Keratinocyte (primary cell): Measurements from ENCODE around the gene TACC2. TPM values are rescaled to one million over a fixed set of nuclear protein-coding genes. Genes with fewer than 3 reads are reported as not detected.

Source experiments
- DNase-seq: peaks from one replicate; pipeline ENCODE4 v3.0.0-alpha.2; 2011; ENCODE audit warnings: low read depth, missing footprints, low spot score
- FAIRE-seq: peaks from 2 replicates; lab custom pipeline; 2011; peaks lifted over from hg19 to GRCh38; lab: Jason Lieb, UNC
- H2AFZ ChIP-seq: 2 replicates; pipeline ENCODE4 v1.6.0; 2012; ENCODE audit warnings: low read length, control low read depth, inconsistent platforms; ENCODE audit not compliant: control insufficient read depth
- H3K27ac ChIP-seq: 2 replicates; pipeline ENCODE4 v1.5.1; 2011; ENCODE audit warnings: low read length; ENCODE audit not compliant: control insufficient read depth, insufficient read depth
- H3K27me3 ChIP-seq: 3 replicates; pipeline ENCODE4 v1.6.0; 2011; ENCODE audit warnings: low read length; ENCODE audit not compliant: control insufficient read depth, insufficient read depth; ENCODE audit errors: extremely low read depth
- H3K36me3 ChIP-seq, 2 experiments: 2 replicates in 1 of 2; 3 replicates in 1 of 2; pipeline ENCODE4 v1.5.1; 2011; ENCODE audit warnings: low read length in 2 of 2, mild to moderate bottlenecking in 1 of 2; ENCODE audit not compliant: control insufficient read depth in 2 of 2, insufficient read depth in 2 of 2; ENCODE audit errors: extremely low read depth in 1 of 2
- H3K4me1 ChIP-seq: 3 replicates; pipeline ENCODE4 v1.5.1; 2011; ENCODE audit warnings: low read length; ENCODE audit not compliant: control insufficient read depth, insufficient read depth; ENCODE audit errors: extremely low read depth
- H3K4me2 ChIP-seq: 3 replicates; pipeline ENCODE4 v1.6.0; 2011; ENCODE audit warnings: low read depth, low read length; ENCODE audit not compliant: control insufficient read depth, insufficient read depth; ENCODE audit errors: extremely low read depth
- H3K4me3 ChIP-seq, 3 experiments: fragments of 200-600 bp in 1 of 3; sonication (generic) in 1 of 3; 2 replicates in 2 of 3; 3 replicates in 1 of 3; pipeline ENCODE4 v1.5.1; 2011 to 2016; ENCODE audit warnings: low read length in 3 of 3, mild to moderate bottlenecking in 3 of 3, control low read depth in 2 of 3, inconsistent platforms in 1 of 3, low read depth in 1 of 3, mixed read lengths in 1 of 3, mixed run types in 1 of 3, moderate library complexity in 1 of 3; ENCODE audit not compliant: control insufficient read depth in 2 of 3, insufficient read depth in 2 of 3; ENCODE audit errors: extremely low read depth in 1 of 3
- H3K79me2 ChIP-seq: 2 replicates; pipeline ENCODE4 v1.6.0; 2012; ENCODE audit warnings: low read length; ENCODE audit not compliant: control insufficient read depth, insufficient read depth
- H3K9ac ChIP-seq: 3 replicates; pipeline ENCODE4 v1.6.0; 2011; ENCODE audit warnings: low read length; ENCODE audit not compliant: control insufficient read depth, insufficient read depth; ENCODE audit errors: extremely low read depth
- H3K9me1 ChIP-seq: 3 replicates; pipeline ENCODE4 v1.6.0; 2011; ENCODE audit warnings: low read length; ENCODE audit not compliant: control insufficient read depth, insufficient read depth; ENCODE audit errors: extremely low read depth
- H3K9me3 ChIP-seq: 2 replicates; pipeline ENCODE4 v1.5.1; 2012; ENCODE audit warnings: low read depth, low read length; ENCODE audit not compliant: control insufficient read depth
- H4K20me1 ChIP-seq: 3 replicates; pipeline ENCODE4 v1.6.0; 2011; ENCODE audit warnings: low read length; ENCODE audit not compliant: control insufficient read depth, insufficient read depth; ENCODE audit errors: extremely low read depth
- EZH2 ChIP-seq: IDR thresholded peaks from one replicate; pipeline ENCODE4 v1.6.1; 2012; ENCODE audit warnings: inconsistent platforms, mild to moderate bottlenecking, low read length, moderate library complexity
- dilution Hi-C: fragments of 300-500 bp; cut with MboI; formaldehyde crosslinking; loops from one replicate; pipeline ENCODE4 v1.7.0; 2020; ENCODE audit warnings: low sequenced_read_pairs; ENCODE audit not compliant: extremely low pct_ligation_motif_present
- polyA plus RNA-seq, 5 experiments: library from polyadenylated mRNA; depleted of rRNA in 3 of 5; stranded (reverse) in 3 of 5; stranded (forward) in 1 of 5; unstranded in 1 of 5; fragments of >200 nt; gene quantifications; 1 replicate in 1 of 5; 2 replicates in 3 of 5; 3 replicates in 1 of 5; pipeline versions ENCODE4 v1.2.1 to v1.2.3, GENCODE V29; 2011 to 2012; ENCODE audit warnings: missing spikeins in 2 of 5, low read depth in 1 of 5, low replicate concordance in 1 of 5
- TF ChIP-seq, protein P1 (sequence below), 3 experiments: IDR thresholded peaks in 1 of 3; conservative IDR thresholded peaks in 1 of 3; optimal IDR thresholded peaks in 1 of 3; 2 replicates in 2 of 3; 3 replicates in 1 of 3; pipeline versions ENCODE3 to v1.5.1; 2011; ENCODE audit warnings: low read length in 3 of 3, mild to moderate bottlenecking in 3 of 3, moderate library complexity in 2 of 3, control low read depth in 1 of 3, inconsistent platforms in 1 of 3; ENCODE audit not compliant: insufficient read depth in 2 of 3; ENCODE audit errors: extremely low read depth in 1 of 3

Gene TACC2
- polyA plus RNA-seq, 1 donor (not counting 4 experiments of a cell fraction or from before 2014, with no cell fraction given) = 12.8 TPM

DNA sequence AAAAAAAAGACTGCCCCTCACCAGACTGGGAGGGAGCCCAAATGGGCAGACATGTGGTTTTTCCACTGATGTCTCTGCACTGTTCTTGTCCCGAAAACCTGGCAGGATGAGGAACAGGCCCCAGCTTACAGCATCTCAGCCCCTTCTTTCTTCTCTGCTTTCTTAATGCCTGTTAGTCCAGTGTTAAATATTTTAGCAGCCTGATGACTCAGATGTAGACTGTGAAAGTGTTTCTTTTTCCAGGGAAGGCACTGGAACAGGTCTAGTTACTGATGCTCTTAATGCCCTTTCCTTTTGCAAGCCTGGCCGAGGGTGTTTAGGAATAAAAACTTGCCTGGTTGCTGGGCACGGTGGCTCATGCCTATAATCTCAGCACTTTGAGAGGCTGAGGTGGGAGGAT lies 107.7 kb downstream of the TACC2 start:
- H3K4me1 ChIP-seq = no peaks in the 10 kb centered on the region
- no peaks in the 10 kb centered on the region for H3K36me3 ChIP-seq
- no peak overlapping the region for H3K4me3 ChIP-seq
- H3K79me2 ChIP-seq = no peaks in the 10 kb centered on the region
- H3K9me3 ChIP-seq = no peaks in the 10 kb centered on the region
- DNase-seq (no peak), FAIRE-seq (no peak)
- TF ChIP-seq, protein P1, sequence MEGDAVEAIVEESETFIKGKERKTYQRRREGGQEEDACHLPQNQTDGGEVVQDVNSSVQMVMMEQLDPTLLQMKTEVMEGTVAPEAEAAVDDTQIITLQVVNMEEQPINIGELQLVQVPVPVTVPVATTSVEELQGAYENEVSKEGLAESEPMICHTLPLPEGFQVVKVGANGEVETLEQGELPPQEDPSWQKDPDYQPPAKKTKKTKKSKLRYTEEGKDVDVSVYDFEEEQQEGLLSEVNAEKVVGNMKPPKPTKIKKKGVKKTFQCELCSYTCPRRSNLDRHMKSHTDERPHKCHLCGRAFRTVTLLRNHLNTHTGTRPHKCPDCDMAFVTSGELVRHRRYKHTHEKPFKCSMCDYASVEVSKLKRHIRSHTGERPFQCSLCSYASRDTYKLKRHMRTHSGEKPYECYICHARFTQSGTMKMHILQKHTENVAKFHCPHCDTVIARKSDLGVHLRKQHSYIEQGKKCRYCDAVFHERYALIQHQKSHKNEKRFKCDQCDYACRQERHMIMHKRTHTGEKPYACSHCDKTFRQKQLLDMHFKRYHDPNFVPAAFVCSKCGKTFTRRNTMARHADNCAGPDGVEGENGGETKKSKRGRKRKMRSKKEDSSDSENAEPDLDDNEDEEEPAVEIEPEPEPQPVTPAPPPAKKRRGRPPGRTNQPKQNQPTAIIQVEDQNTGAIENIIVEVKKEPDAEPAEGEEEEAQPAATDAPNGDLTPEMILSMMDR (optimal IDR thresholded peaks at IDR 0.05 in 1 of 3, IDR thresholded peaks at IDR 0.05 in 1 of 3, conservative IDR thresholded peaks at IDR 0.05 in 1 of 3; ENCODE audit: extremely low read depth in 1 of 3, insufficient read depth in 2 of 3, low read length in 3 of 3) = no peak
- TF ChIP-seq EZH2 = no peak
- no peak overlapping the region for H3K9ac ChIP-seq
- no peaks in the 10 kb centered on the region for H4K20me1 ChIP-seq
- H3K27me3 ChIP-seq = no peaks in the 10 kb centered on the region
- no peak overlapping the region for H3K27ac ChIP-seq
- H3K9me1 ChIP-seq = no peaks in the 10 kb centered on the region
- dilution Hi-C loops = no loop called here
- H3K4me2 ChIP-seq = no peak overlapping the region
- H2AFZ ChIP-seq = no peak overlapping the region

DNA sequence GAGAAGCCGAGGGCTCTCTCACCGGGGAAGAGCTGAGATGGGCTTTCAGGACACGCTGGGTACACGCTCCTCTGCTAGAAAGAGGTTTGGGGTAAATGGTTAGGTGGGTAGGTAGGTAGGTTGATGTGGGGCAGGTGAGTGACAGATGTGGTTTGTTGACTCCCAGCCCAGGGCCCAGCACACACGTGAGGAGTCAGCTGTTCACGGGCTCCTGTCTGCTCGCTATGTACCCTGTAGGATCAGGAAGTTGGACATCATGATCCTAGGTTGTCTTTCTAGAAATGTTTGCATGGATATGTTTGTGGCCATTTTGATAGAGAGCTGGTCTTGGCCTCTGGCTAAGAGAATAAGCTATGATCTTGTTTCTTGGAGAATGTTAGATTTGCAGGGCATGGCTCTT lies 109.0 kb downstream of the TACC2 start:
- no peaks in the 10 kb centered on the region for H3K9me1 ChIP-seq
- dilution Hi-C loops = no loop called here
- H4K20me1 ChIP-seq = no peaks in the 10 kb centered on the region

More for the DNA sequence above, 109.0 kb downstream of the TACC2 start:
- H3K4me1 ChIP-seq = peaks cover 11% of the 10 kb centered on the region
- no peak for FAIRE-seq
- no peak for DNase-seq
- H2AFZ ChIP-seq = no peak overlapping the region
- H3K9me3 ChIP-seq = no peaks in the 10 kb centered on the region
- H3K4me2 ChIP-seq = no peak overlapping the region
- H3K4me3 ChIP-seq = no peak overlapping the region
- TF ChIP-seq EZH2 = no peak
- TF ChIP-seq, protein P1 (optimal IDR thresholded peaks at IDR 0.05 in 1 of 3, IDR thresholded peaks at IDR 0.05 in 1 of 3, conservative IDR thresholded peaks at IDR 0.05 in 1 of 3; ENCODE audit: extremely low read depth in 1 of 3, insufficient read depth in 2 of 3, low read length in 3 of 3) = no peak
- no peaks in the 10 kb centered on the region for H3K36me3 ChIP-seq
- no peak overlapping the region for H3K27ac ChIP-seq
- no peak overlapping the region for H3K9ac ChIP-seq
- H3K79me2 ChIP-seq = no peaks in the 10 kb centered on the region
- no peaks in the 10 kb centered on the region for H3K27me3 ChIP-seq
